ENCODE data around the gene SPAG6.

Gene SPAG6

GRCh38 chr10:22464966-22465629 is 119.8 kb downstream of the SPAG6 start:
- no peak for DNase-seq

GRCh38 chr10:22466763-22467334 is 121.6 kb downstream of the SPAG6 start:
- no peak for DNase-seq

Data from COR-L47 (cell line).